ENCODE data around the gene IL1RAPL2.

DNA sequence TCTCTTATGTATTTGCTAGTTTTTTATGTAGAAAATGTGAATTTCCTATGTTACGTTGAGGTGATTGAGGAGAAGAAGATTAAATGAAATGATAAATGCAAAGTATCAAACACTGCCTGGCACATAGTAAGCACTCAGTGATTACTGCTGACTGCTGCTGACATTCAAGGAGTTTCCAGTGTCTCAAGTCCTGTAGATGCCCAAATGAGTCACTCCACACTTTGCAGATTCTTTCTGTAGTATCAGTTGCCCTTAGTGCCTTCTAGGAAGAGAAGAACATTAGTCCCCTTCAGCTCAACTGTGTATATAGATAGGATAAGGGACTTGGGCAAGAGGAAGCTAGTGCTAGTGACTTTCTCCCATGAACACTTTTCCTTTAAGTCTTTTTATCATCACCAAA is 895.0 kb downstream of the IL1RAPL2 start:
- TF ChIP-seq, protein P1, sequence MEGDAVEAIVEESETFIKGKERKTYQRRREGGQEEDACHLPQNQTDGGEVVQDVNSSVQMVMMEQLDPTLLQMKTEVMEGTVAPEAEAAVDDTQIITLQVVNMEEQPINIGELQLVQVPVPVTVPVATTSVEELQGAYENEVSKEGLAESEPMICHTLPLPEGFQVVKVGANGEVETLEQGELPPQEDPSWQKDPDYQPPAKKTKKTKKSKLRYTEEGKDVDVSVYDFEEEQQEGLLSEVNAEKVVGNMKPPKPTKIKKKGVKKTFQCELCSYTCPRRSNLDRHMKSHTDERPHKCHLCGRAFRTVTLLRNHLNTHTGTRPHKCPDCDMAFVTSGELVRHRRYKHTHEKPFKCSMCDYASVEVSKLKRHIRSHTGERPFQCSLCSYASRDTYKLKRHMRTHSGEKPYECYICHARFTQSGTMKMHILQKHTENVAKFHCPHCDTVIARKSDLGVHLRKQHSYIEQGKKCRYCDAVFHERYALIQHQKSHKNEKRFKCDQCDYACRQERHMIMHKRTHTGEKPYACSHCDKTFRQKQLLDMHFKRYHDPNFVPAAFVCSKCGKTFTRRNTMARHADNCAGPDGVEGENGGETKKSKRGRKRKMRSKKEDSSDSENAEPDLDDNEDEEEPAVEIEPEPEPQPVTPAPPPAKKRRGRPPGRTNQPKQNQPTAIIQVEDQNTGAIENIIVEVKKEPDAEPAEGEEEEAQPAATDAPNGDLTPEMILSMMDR (IDR thresholded peaks at IDR 0.05; ENCODE audit: low read depth, low read length, poor library complexity, severe bottlenecking), result no peak
- TF ChIP-seq EZH2phosphoT487 (IDR thresholded peaks at IDR 0.05; ENCODE audit: borderline replicate concordance, low read length), result no peak

Measured in DOHH2 (cell line).